ENCODE data around the gene SPIRE2.

SPIRE2 gene

GRCh38 chr16:89855301-89855945 is 27.1 kb downstream of the SPIRE2 start:
- no peaks in the 10 kb centered on the region; the same call in 1 of the 2 replicates for H3K4me1 ChIP-seq (ENCODE audit: control insufficient read depth, insufficient read depth, low read length)
- no peaks in the 10 kb centered on the region for H3K9me3 ChIP-seq (ENCODE audit: control insufficient read depth, insufficient read depth, low read length)
- DNase-seq (ENCODE audit: low read depth, low spot score), result no peak
- no peaks in the 10 kb centered on the region for H3K27me3 ChIP-seq (ENCODE audit: control insufficient read depth, insufficient read depth, low read length)
- WGBS (ENCODE audit: insufficient coverage, insufficient read length), result no CpG with 5 or more reads among the region's 26 CpGs
- no peaks in the 10 kb centered on the region for H3K36me3 ChIP-seq (ENCODE audit: control insufficient read depth, insufficient read depth, low read length)
- H3K4me3 ChIP-seq (ENCODE audit: low read length), result no peak overlapping the region
- H3K27ac ChIP-seq (ENCODE audit: low read length), result no peak overlapping the region

GRCh38 chr16:89855986-89856385 is 27.7 kb downstream of the SPIRE2 start:
- no peak for DNase-seq (ENCODE audit: low read depth, low spot score)
- Histone ChIP-seq H3K9me3 (ENCODE audit: control insufficient read depth, insufficient read depth, low read length) (no peaks in the 10 kb centered on the region), H3K27ac (ENCODE audit: low read length) (no peak overlapping the region), H3K4me1 (ENCODE audit: control insufficient read depth, insufficient read depth, low read length) (no peaks in the 10 kb centered on the region; the same call in 1 of the 2 replicates), H3K4me3 (ENCODE audit: low read length) (no peak overlapping the region), H3K27me3 (ENCODE audit: control insufficient read depth, insufficient read depth, low read length) (no peaks in the 10 kb centered on the region), H3K36me3 (ENCODE audit: control insufficient read depth, insufficient read depth, low read length) (no peaks in the 10 kb centered on the region)
- WGBS (ENCODE audit: insufficient coverage, insufficient read length), result no CpG with 5 or more reads among the region's 22 CpGs

GRCh38 chr16:89858973-89859614 is 30.8 kb downstream of the SPIRE2 start:
- no peaks in the 10 kb centered on the region for H3K9me3 ChIP-seq (ENCODE audit: control insufficient read depth, insufficient read depth, low read length)
- no CpG with 5 or more reads among the region's 25 CpGs for WGBS (ENCODE audit: insufficient coverage, insufficient read length)
- DNase-seq (ENCODE audit: low read depth, low spot score), result no peak
- no peak overlapping the region for H3K4me3 ChIP-seq (ENCODE audit: low read length)
- no peak overlapping the region for H3K27ac ChIP-seq (ENCODE audit: low read length)
- no peaks in the 10 kb centered on the region; the same call in 1 of the 2 replicates for H3K4me1 ChIP-seq (ENCODE audit: control insufficient read depth, insufficient read depth, low read length)
- H3K36me3 ChIP-seq (ENCODE audit: control insufficient read depth, insufficient read depth, low read length), result peaks cover 2% of the 10 kb centered on the region; the same call in 1 of the 2 replicates
- no peaks in the 10 kb centered on the region for H3K27me3 ChIP-seq (ENCODE audit: control insufficient read depth, insufficient read depth, low read length)

- H3K4me3 ChIP-seq (ENCODE audit: low read length), result no peak overlapping the region
- no CpG with 5 or more reads among the region's 16 CpGs for WGBS (ENCODE audit: insufficient coverage, insufficient read length)
- no peak for DNase-seq (ENCODE audit: low read depth, low spot score)
- H3K36me3 ChIP-seq (ENCODE audit: control insufficient read depth, insufficient read depth, low read length), result peaks cover 2% of the 10 kb centered on the region; the same call in 1 of the 2 replicates
- H3K27me3 ChIP-seq (ENCODE audit: control insufficient read depth, insufficient read depth, low read length), result no peaks in the 10 kb centered on the region
- no peaks in the 10 kb centered on the region for H3K9me3 ChIP-seq (ENCODE audit: control insufficient read depth, insufficient read depth, low read length)
- no peaks in the 10 kb centered on the region; the same call in 1 of the 2 replicates for H3K4me1 ChIP-seq (ENCODE audit: control insufficient read depth, insufficient read depth, low read length)
- H3K27ac ChIP-seq (ENCODE audit: low read length), result no peak overlapping the region
Observed at GRCh38 chr16:89859615-89860007, 31.3 kb downstream of the SPIRE2 start.

DNA sequence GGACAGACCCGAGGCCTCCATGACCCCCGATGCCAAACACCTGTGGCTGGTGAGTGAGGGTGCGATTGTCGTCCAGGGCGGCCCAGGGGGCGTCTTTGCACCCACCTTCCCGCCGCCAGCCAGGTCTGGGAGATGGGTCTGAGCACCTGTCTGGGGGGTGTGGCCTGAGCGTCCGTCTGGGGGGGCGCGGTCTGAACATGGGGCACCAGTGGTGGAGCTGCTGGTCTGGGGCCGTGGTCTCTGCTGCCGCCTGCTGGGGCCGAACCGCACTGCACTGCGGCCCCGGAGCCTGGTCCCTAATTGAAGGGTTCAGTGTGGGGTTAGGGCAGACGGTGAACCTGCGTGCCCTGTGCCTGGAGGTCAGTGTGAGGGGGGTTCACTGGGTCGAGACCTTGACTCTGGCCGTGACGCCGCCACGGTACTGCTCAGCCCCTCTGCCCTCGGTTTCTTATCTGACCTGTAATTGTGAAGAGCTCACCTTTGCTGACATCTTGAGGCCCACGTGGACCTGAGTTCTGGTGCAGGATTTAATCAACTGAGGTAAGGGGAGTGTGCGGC is 32.6 kb downstream of the SPIRE2 start:
- no CpG with 5 or more reads among the region's 28 CpGs for WGBS (ENCODE audit: insufficient coverage, insufficient read length)
- DNase-seq (ENCODE audit: low read depth, low spot score), result no peak
- H3K27me3 ChIP-seq (ENCODE audit: control insufficient read depth, insufficient read depth, low read length), result no peaks in the 10 kb centered on the region
- no peaks in the 10 kb centered on the region for H3K4me1 ChIP-seq (ENCODE audit: control insufficient read depth, insufficient read depth, low read length)
- no peaks in the 10 kb centered on the region for H3K9me3 ChIP-seq (ENCODE audit: control insufficient read depth, insufficient read depth, low read length)
- H3K36me3 ChIP-seq (ENCODE audit: control insufficient read depth, insufficient read depth, low read length), result peaks cover 2% of the 10 kb centered on the region; the same call in 1 of the 2 replicates
- no peak overlapping the region for H3K27ac ChIP-seq (ENCODE audit: low read length)
- no peak overlapping the region for H3K4me3 ChIP-seq (ENCODE audit: low read length)

DNA sequence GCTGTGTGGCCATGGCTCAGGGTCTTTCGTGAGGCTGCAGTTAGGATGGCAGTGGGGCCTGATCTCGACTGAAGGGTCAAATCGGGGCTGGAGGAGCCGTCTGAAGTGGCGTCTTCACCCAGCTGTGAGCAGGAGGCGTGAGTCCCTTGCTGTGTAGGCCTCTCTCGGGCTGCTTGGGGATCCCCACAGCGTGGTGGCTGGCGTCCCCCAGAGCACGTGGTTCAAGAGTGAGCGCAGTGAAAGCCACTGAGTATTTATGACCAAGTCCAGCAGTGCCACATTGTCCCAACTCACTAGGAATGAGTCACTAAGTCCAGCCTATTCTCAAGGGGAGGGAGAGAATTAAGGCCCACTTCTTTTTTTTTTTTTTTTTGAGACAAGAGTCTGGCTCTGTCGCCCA is 33.4 kb downstream of the SPIRE2 start:
- WGBS (ENCODE audit: insufficient coverage, insufficient read length), result no CpG with 5 or more reads among the region's 12 CpGs
- H3K36me3 ChIP-seq (ENCODE audit: control insufficient read depth, insufficient read depth, low read length), result peaks cover 2% of the 10 kb centered on the region; the same call in 1 of the 2 replicates
- H3K4me3 ChIP-seq (ENCODE audit: low read length), result no peak overlapping the region
- H3K4me1 ChIP-seq (ENCODE audit: control insufficient read depth, insufficient read depth, low read length), result no peaks in the 10 kb centered on the region
- no peak for DNase-seq (ENCODE audit: low read depth, low spot score)
- no peaks in the 10 kb centered on the region for H3K27me3 ChIP-seq (ENCODE audit: control insufficient read depth, insufficient read depth, low read length)
- H3K27ac ChIP-seq (ENCODE audit: low read length), result no peak overlapping the region
- no peaks in the 10 kb centered on the region for H3K9me3 ChIP-seq (ENCODE audit: control insufficient read depth, insufficient read depth, low read length)

GRCh38 chr16:89862732-89863131 is 34.5 kb downstream of the SPIRE2 start:
- Histone ChIP-seq H3K9me3 (ENCODE audit: control insufficient read depth, insufficient read depth, low read length) (no peaks in the 10 kb centered on the region), H3K27me3 (ENCODE audit: control insufficient read depth, insufficient read depth, low read length) (no peaks in the 10 kb centered on the region), H3K27ac (ENCODE audit: low read length) (no peak overlapping the region), H3K36me3 (ENCODE audit: control insufficient read depth, insufficient read depth, low read length) (peaks cover 2% of the 10 kb centered on the region; the same call in 1 of the 2 replicates), H3K4me1 (ENCODE audit: control insufficient read depth, insufficient read depth, low read length) (no peaks in the 10 kb centered on the region), H3K4me3 (ENCODE audit: low read length) (no peak overlapping the region)
- no CpG with 5 or more reads among the region's 6 CpGs for WGBS (ENCODE audit: insufficient coverage, insufficient read length)
- DNase-seq (ENCODE audit: low read depth, low spot score), result no peak

DNA sequence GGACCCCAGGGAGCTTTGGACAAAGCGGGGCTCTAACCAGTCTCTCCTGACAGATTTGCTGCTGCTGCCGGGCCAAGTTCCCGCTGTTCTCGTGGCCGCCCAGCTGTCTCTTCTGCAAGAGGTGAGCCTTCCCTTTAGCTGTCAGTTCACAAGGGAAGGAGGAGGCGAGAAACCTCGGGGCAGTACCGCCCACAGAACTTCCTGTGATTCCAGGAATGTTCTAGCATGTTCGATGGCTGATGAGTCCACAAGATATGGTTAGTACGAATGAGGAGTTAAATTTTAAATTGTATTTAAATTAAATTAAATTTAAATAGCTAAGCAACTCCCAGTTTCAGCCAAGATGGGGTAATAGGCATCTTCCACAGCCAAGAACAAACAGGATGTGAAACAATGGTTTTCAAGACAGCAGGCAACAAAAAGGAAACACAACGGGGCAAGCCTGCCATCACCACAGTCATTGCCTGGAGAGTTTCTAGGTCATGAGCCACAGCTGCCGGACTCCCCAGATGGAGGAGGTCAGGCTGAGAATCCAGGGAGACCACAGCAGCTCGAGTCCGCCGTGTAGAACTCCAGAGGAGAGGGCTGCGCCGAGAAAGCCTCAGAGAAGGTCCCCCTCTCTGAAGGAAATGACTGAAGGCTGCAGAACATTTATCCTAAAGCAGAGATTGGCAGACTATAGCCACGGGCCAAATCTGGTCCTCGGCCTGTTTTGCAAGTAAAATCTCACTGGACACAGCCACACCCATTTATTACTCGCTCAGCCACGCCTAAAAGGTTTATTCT is 35.7 kb downstream of the SPIRE2 start:
- H3K4me3 ChIP-seq (ENCODE audit: low read length), result no peak overlapping the region
- WGBS (ENCODE audit: insufficient coverage, insufficient read length), result no CpG with 5 or more reads among the region's 21 CpGs
- no peak for DNase-seq (ENCODE audit: low read depth, low spot score)
- peaks cover 2% of the 10 kb centered on the region; the same call in 1 of the 2 replicates for H3K36me3 ChIP-seq (ENCODE audit: control insufficient read depth, insufficient read depth, low read length)
- no peaks in the 10 kb centered on the region for H3K4me1 ChIP-seq (ENCODE audit: control insufficient read depth, insufficient read depth, low read length)
- no peak overlapping the region for H3K27ac ChIP-seq (ENCODE audit: low read length)
- no peaks in the 10 kb centered on the region for H3K27me3 ChIP-seq (ENCODE audit: control insufficient read depth, insufficient read depth, low read length)
- no peaks in the 10 kb centered on the region; the same call in 1 of the 2 replicates for H3K9me3 ChIP-seq (ENCODE audit: control insufficient read depth, insufficient read depth, low read length)

DNA sequence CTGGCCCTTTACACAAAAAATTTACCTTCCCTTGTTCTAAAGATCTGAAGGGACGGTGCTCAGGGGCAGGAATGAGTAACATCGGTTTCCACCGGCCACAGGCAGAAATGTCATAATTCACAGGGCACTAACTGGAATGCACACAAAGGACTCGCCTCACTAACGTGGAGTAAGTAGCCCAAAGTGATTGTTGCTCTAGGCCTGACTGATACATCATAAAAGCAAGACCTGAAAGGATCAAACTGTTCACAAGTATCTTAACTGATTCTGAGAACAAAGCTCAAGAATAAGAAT is 36.2 kb downstream of the SPIRE2 start:
- no CpG with 5 or more reads among the region's 5 CpGs for WGBS (ENCODE audit: insufficient coverage, insufficient read length)
- Histone ChIP-seq H3K4me3 (ENCODE audit: low read length) (no peak overlapping the region), H3K4me1 (ENCODE audit: control insufficient read depth, insufficient read depth, low read length) (no peaks in the 10 kb centered on the region), H3K27me3 (ENCODE audit: control insufficient read depth, insufficient read depth, low read length) (no peaks in the 10 kb centered on the region), H3K9me3 (ENCODE audit: control insufficient read depth, insufficient read depth, low read length) (no peaks in the 10 kb centered on the region; the same call in 1 of the 2 replicates), H3K36me3 (ENCODE audit: control insufficient read depth, insufficient read depth, low read length) (peaks cover 2% of the 10 kb centered on the region; the same call in 1 of the 2 replicates), H3K27ac (ENCODE audit: low read length) (no peak overlapping the region)
- DNase-seq (ENCODE audit: low read depth, low spot score), result no peak

DNA sequence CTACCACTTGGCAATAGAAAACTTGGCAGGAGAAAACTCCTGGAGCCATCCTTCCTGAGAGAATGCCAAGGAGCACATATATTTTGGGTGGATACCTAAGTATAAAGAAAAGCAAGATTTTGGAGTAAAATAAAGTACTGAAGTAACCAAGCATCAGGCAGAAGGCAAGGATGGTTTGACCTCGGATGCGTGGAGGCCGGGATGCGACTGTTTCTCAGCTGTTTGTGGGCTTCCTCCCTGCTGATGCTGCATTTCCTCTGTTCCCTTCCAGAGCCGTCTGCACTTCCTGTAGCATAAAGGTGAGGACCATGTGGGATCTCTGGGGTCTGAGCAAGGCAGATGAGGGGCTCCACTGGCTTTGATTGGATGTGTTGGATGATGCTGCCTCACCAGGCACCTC is 39.6 kb downstream of the SPIRE2 start:
- DNase-seq (ENCODE audit: low read depth, low spot score), result no peak
- H3K4me3 ChIP-seq (ENCODE audit: low read length), result no peak overlapping the region
- no peaks in the 10 kb centered on the region for H3K4me1 ChIP-seq (ENCODE audit: control insufficient read depth, insufficient read depth, low read length)
- no peaks in the 10 kb centered on the region for H3K27me3 ChIP-seq (ENCODE audit: control insufficient read depth, insufficient read depth, low read length)
- no peak overlapping the region for H3K27ac ChIP-seq (ENCODE audit: low read length)
- H3K9me3 ChIP-seq (ENCODE audit: control insufficient read depth, insufficient read depth, low read length), result no peaks in the 10 kb centered on the region; the same call in 1 of the 2 replicates
- peaks cover 1% of the 10 kb centered on the region; the same call in 1 of the 2 replicates for H3K36me3 ChIP-seq (ENCODE audit: control insufficient read depth, insufficient read depth, low read length)
- no CpG with 5 or more reads among the region's 5 CpGs for WGBS (ENCODE audit: insufficient coverage, insufficient read length)

Data from iPS DF 6.9 (cell line).